ENCODE results near the gene SEC22A. TPM values are rescaled to one million over a fixed set of nuclear protein-coding genes. Genes with fewer than 3 reads are reported as not detected.

SEC22A gene
- total RNA-seq = 17.0 and 18.5 TPM in 2 replicates

GRCh38 chr3:123201557-123202427 lies at the start of gene SEC22A:
TSS of gene SEC22A (plus strand) at chr3:123201943. CDS start at chr3:123209218, 7,275 bp downstream.
- peak; percentile 96 for DNase-seq (ENCODE audit: low spot score)
- Mint-ChIP-seq H3K27ac (peak within 1 kb of the TSS; percentile 93), H3K36me3 (ENCODE audit: low read depth) (peaks cover 4% of the 10 kb centered on the region), H3K9me3 (peaks cover 4% of the 10 kb centered on the region), H3K4me1 (ENCODE audit: low read depth) (peaks cover 21% of the 10 kb centered on the region), H3K27me3 (ENCODE audit: low read depth) (peaks cover 9% of the 10 kb centered on the region), H3K4me3 (ENCODE audit: low read depth) (peak within 1 kb of the TSS; percentile 85)
- intact Hi-C loops (cut with micrococcal nuclease) = loop anchor here (5.0 kb wide), 2 partner anchors 134 to 386 kb away; partner anchors contain the start of genes HACD2 and PDIA5

GRCh38 chr3:123152687-123153086 lies 49.1 kb upstream of the SEC22A start:
- intact Hi-C loops (cut with micrococcal nuclease) = no loop called here
- H3K27me3 Mint-ChIP-seq (ENCODE audit: low read depth) = no peaks in the 10 kb centered on the region
- peaks cover 10% of the 10 kb centered on the region for H3K9me3 Mint-ChIP-seq
- peaks cover 46% of the 10 kb centered on the region for H3K36me3 Mint-ChIP-seq (ENCODE audit: low read depth)
- H3K4me1 Mint-ChIP-seq (ENCODE audit: low read depth) = peaks cover 2% of the 10 kb centered on the region
- no peak for DNase-seq (ENCODE audit: low spot score)
- H3K4me3 Mint-ChIP-seq (ENCODE audit: low read depth) = no peak overlapping the region
- H3K27ac Mint-ChIP-seq = no peak overlapping the region

GRCh38 chr3:123153125-123154019 lies 48.4 kb upstream of the SEC22A start:
- H3K27ac Mint-ChIP-seq = no peak overlapping the region
- peaks cover 10% of the 10 kb centered on the region for H3K9me3 Mint-ChIP-seq
- H3K27me3 Mint-ChIP-seq (ENCODE audit: low read depth) = no peaks in the 10 kb centered on the region
- H3K4me1 Mint-ChIP-seq (ENCODE audit: low read depth) = peaks cover 2% of the 10 kb centered on the region
- H3K4me3 Mint-ChIP-seq (ENCODE audit: low read depth) = no peak overlapping the region
- no peak for DNase-seq (ENCODE audit: low spot score)
- H3K36me3 Mint-ChIP-seq (ENCODE audit: low read depth) = peaks cover 46% of the 10 kb centered on the region
- intact Hi-C loops (cut with micrococcal nuclease) = no loop called here

- H3K9me3 Mint-ChIP-seq = peaks cover 10% of the 10 kb centered on the region
- peaks cover 38% of the 10 kb centered on the region for H3K36me3 Mint-ChIP-seq (ENCODE audit: low read depth)
- H3K27me3 Mint-ChIP-seq (ENCODE audit: low read depth) = no peaks in the 10 kb centered on the region
- no peak overlapping the region for H3K4me3 Mint-ChIP-seq (ENCODE audit: low read depth)
- no peak for DNase-seq (ENCODE audit: low spot score)
- intact Hi-C loops (cut with micrococcal nuclease) = no loop called here
- H3K27ac Mint-ChIP-seq = no peak overlapping the region
- H3K4me1 Mint-ChIP-seq (ENCODE audit: low read depth) = peaks cover 2% of the 10 kb centered on the region
Observed at GRCh38 chr3:123154020-123154985, 47.4 kb upstream of the SEC22A start.

- peaks cover 10% of the 10 kb centered on the region for H3K9me3 Mint-ChIP-seq
- no peak overlapping the region for H3K4me3 Mint-ChIP-seq (ENCODE audit: low read depth)
- no peak overlapping the region for H3K27ac Mint-ChIP-seq
- DNase-seq (ENCODE audit: low spot score) = no peak
- intact Hi-C loops (cut with micrococcal nuclease) = loop anchor here (5.0 kb wide), 1 partner anchor 107 kb away; no protein-coding TSS in a partner anchor
- peaks cover 2% of the 10 kb centered on the region for H3K4me1 Mint-ChIP-seq (ENCODE audit: low read depth)
- H3K36me3 Mint-ChIP-seq (ENCODE audit: low read depth) = peaks cover 28% of the 10 kb centered on the region
- H3K27me3 Mint-ChIP-seq (ENCODE audit: low read depth) = no peaks in the 10 kb centered on the region
Observed at GRCh38 chr3:123155471-123156011, 46.2 kb upstream of the SEC22A start.

GRCh38 chr3:123156276-123156995 lies 45.3 kb upstream of the SEC22A start:
- intact Hi-C loops (cut with micrococcal nuclease) = loop anchor here (5.0 kb wide), 1 partner anchor 106 kb away; no protein-coding TSS in a partner anchor
- DNase-seq (ENCODE audit: low spot score) = no peak
- H3K27me3 Mint-ChIP-seq (ENCODE audit: low read depth) = no peaks in the 10 kb centered on the region
- peaks cover 20% of the 10 kb centered on the region for H3K36me3 Mint-ChIP-seq (ENCODE audit: low read depth)
- H3K9me3 Mint-ChIP-seq = peaks cover 4% of the 10 kb centered on the region
- no peak overlapping the region for H3K4me3 Mint-ChIP-seq (ENCODE audit: low read depth)
- H3K4me1 Mint-ChIP-seq (ENCODE audit: low read depth) = no peaks in the 10 kb centered on the region
- H3K27ac Mint-ChIP-seq = no peak overlapping the region

GRCh38 chr3:123157209-123157597 lies 44.5 kb upstream of the SEC22A start:
- peaks cover 14% of the 10 kb centered on the region for H3K36me3 Mint-ChIP-seq (ENCODE audit: low read depth)

GRCh38 chr3:123157598-123158287 lies 44.0 kb upstream of the SEC22A start:
- no peak for DNase-seq (ENCODE audit: low spot score)
- Mint-ChIP-seq H3K4me1 (ENCODE audit: low read depth) (no peaks in the 10 kb centered on the region), H3K36me3 (ENCODE audit: low read depth) (peaks cover 11% of the 10 kb centered on the region), H3K27me3 (ENCODE audit: low read depth) (no peaks in the 10 kb centered on the region), H3K27ac (no peak overlapping the region), H3K4me3 (ENCODE audit: low read depth) (no peak overlapping the region), H3K9me3 (no peaks in the 10 kb centered on the region)
- intact Hi-C loops (cut with micrococcal nuclease) = loop anchor here (5.0 kb wide), 1 partner anchor 105 kb away; no protein-coding TSS in a partner anchor

More at GRCh38 chr3:123157209-123157597, 44.5 kb upstream of the SEC22A start:
- H3K9me3 Mint-ChIP-seq = no peaks in the 10 kb centered on the region
- no peaks in the 10 kb centered on the region for H3K4me1 Mint-ChIP-seq (ENCODE audit: low read depth)
- no peak overlapping the region for H3K4me3 Mint-ChIP-seq (ENCODE audit: low read depth)
- no peak for DNase-seq (ENCODE audit: low spot score)
- intact Hi-C loops (cut with micrococcal nuclease) = loop anchor here (5.0 kb wide), 1 partner anchor 105 kb away; no protein-coding TSS in a partner anchor
- no peak overlapping the region for H3K27ac Mint-ChIP-seq
- H3K27me3 Mint-ChIP-seq (ENCODE audit: low read depth) = no peaks in the 10 kb centered on the region

- intact Hi-C loops (cut with micrococcal nuclease) = loop anchor here (5.0 kb wide), 1 partner anchor 104 kb away; no protein-coding TSS in a partner anchor
- Mint-ChIP-seq H3K4me1 (ENCODE audit: low read depth) (no peaks in the 10 kb centered on the region), H3K27ac (no peak overlapping the region), H3K27me3 (ENCODE audit: low read depth) (no peaks in the 10 kb centered on the region), H3K4me3 (ENCODE audit: low read depth) (no peak overlapping the region), H3K9me3 (no peaks in the 10 kb centered on the region), H3K36me3 (ENCODE audit: low read depth) (peaks cover 7% of the 10 kb centered on the region)
- DNase-seq (ENCODE audit: low spot score) = no peak
Observed at GRCh38 chr3:123158330-123158729, 43.4 kb upstream of the SEC22A start.

GRCh38 chr3:123158899-123159390 lies 42.8 kb upstream of the SEC22A start:
- Mint-ChIP-seq H3K9me3 (no peaks in the 10 kb centered on the region), H3K36me3 (ENCODE audit: low read depth) (peaks cover 11% of the 10 kb centered on the region), H3K27me3 (ENCODE audit: low read depth) (no peaks in the 10 kb centered on the region), H3K27ac (no peak overlapping the region), H3K4me3 (ENCODE audit: low read depth) (no peak overlapping the region), H3K4me1 (ENCODE audit: low read depth) (no peaks in the 10 kb centered on the region)
- DNase-seq (ENCODE audit: low spot score) = no peak
- intact Hi-C loops (cut with micrococcal nuclease) = loop anchor here (5.0 kb wide), 1 partner anchor 103 kb away; no protein-coding TSS in a partner anchor

Measured in activated T-helper 2 cell treated with anti-CD3 and anti-CD28 coated beads, Interferon-gamma antibody, Interleukin-2, Interleukin-4, amounts not matched to agents 10 μg/mL and 5 μg/mL and 100 μg/mL, durations not matched to agents 14 hours and 24 hours and 36 hours (primary cell).